Ishikawa (cell line): Measurements from ENCODE around the gene LPP.

Experiments used
- CEBPB ChIP-seq: IDR thresholded peaks from 2 replicates; pipeline ENCODE4 v1.6.1; 2012
- CREB1 ChIP-seq: IDR thresholded peaks from 2 replicates; pipeline ENCODE4 v1.6.1; 2012; ENCODE audit warnings: low read depth
- EGR1 ChIP-seq: IDR thresholded peaks from 2 replicates; pipeline ENCODE4 v1.6.1; 2012
- EP300 ChIP-seq: IDR thresholded peaks from 2 replicates; pipeline ENCODE4 v1.6.1; 2012; ENCODE audit warnings: borderline replicate concordance
- FOXM1 ChIP-seq: IDR thresholded peaks from 2 replicates; pipeline ENCODE4 v1.6.1; 2012; ENCODE audit warnings: low read depth, borderline replicate concordance
- MAX ChIP-seq: IDR thresholded peaks from 2 replicates; pipeline ENCODE4 v1.6.1; 2012
- NFIC ChIP-seq: IDR thresholded peaks from 2 replicates; pipeline ENCODE4 v1.6.1; 2012
- RAD21 ChIP-seq: IDR thresholded peaks from 2 replicates; pipeline ENCODE4 v1.6.1; 2012; ENCODE audit warnings: low read depth
- REST ChIP-seq: IDR thresholded peaks from 2 replicates; pipeline ENCODE4 v1.6.1; 2012; ENCODE audit warnings: low read depth, mild to moderate bottlenecking
- TAF1 ChIP-seq: IDR thresholded peaks from 2 replicates; pipeline ENCODE4 v1.6.1; 2012; ENCODE audit warnings: low read depth, mild to moderate bottlenecking
- TCF12 ChIP-seq: IDR thresholded peaks from 2 replicates; pipeline ENCODE4 v1.6.1; 2012; ENCODE audit warnings: low read depth
- TEAD4 ChIP-seq: IDR thresholded peaks from 2 replicates; pipeline ENCODE4 v1.6.1; 2012
- USF1 ChIP-seq: IDR thresholded peaks from 2 replicates; pipeline ENCODE4 v1.6.1; 2012
- YY1 ChIP-seq: IDR thresholded peaks from 2 replicates; pipeline ENCODE4 v1.6.1; 2012; ENCODE audit warnings: low read depth
- ZBTB7A ChIP-seq: IDR thresholded peaks from 2 replicates; pipeline ENCODE4 v1.6.1; 2012; ENCODE audit warnings: low read depth

Gene LPP

GRCh38 chr3:188712248-188712924 lies 558.4 kb downstream of the LPP start:
- TF ChIP-seq EP300 (no peak), TCF12 (no peak), ZBTB7A (no peak), CEBPB (no peak), USF1 (no peak), CREB1 (no peak), FOXM1 (no peak), YY1 (no peak), RAD21 (no peak), NFIC (no peak), REST (no peak), MAX (no peak), TAF1 (no peak), EGR1 (no peak), TEAD4 (no peak)

GRCh38 chr3:188712991-188713390 lies 559.0 kb downstream of the LPP start:
- no peak for TF ChIP-seq EGR1
- TF ChIP-seq CREB1 = no peak
- TF ChIP-seq TEAD4 = no peak
- TF ChIP-seq MAX = no peak
- no peak for TF ChIP-seq YY1
- no peak for TF ChIP-seq NFIC
- no peak for TF ChIP-seq USF1

- TF ChIP-seq NFIC (no peak), USF1 (no peak), CREB1 (no peak)
Measured at GRCh38 chr3:188719545-188719944, 565.6 kb downstream of the LPP start.

- no peak for TF ChIP-seq MAX
- TF ChIP-seq ZBTB7A = no peak
- no peak for TF ChIP-seq EP300
- no peak for TF ChIP-seq CEBPB
- TF ChIP-seq NFIC = no peak
- TF ChIP-seq TCF12 = no peak
- TF ChIP-seq EGR1 = no peak
- TF ChIP-seq RAD21 = no peak
- no peak for TF ChIP-seq FOXM1
- TF ChIP-seq TEAD4 = no peak
- TF ChIP-seq YY1 = no peak
- no peak for TF ChIP-seq REST
- no peak for TF ChIP-seq USF1
- no peak for TF ChIP-seq TAF1
- no peak for TF ChIP-seq CREB1
Measured at GRCh38 chr3:188720215-188720614, 566.3 kb downstream of the LPP start.

- no peak for TF ChIP-seq TAF1
- TF ChIP-seq EP300 = no peak
- TF ChIP-seq TEAD4 = no peak
- TF ChIP-seq REST = no peak
- TF ChIP-seq USF1 = no peak
- TF ChIP-seq RAD21 = no peak
- TF ChIP-seq CEBPB = no peak
- TF ChIP-seq TCF12 = no peak
- no peak for TF ChIP-seq MAX
- no peak for TF ChIP-seq ZBTB7A
- TF ChIP-seq FOXM1 = no peak
- no peak for TF ChIP-seq EGR1
- TF ChIP-seq YY1 = no peak
- no peak for TF ChIP-seq NFIC
- no peak for TF ChIP-seq CREB1
Measured at GRCh38 chr3:188720636-188721035, 566.7 kb downstream of the LPP start.
